ENCODE results near the gene RPL12.

DNA sequence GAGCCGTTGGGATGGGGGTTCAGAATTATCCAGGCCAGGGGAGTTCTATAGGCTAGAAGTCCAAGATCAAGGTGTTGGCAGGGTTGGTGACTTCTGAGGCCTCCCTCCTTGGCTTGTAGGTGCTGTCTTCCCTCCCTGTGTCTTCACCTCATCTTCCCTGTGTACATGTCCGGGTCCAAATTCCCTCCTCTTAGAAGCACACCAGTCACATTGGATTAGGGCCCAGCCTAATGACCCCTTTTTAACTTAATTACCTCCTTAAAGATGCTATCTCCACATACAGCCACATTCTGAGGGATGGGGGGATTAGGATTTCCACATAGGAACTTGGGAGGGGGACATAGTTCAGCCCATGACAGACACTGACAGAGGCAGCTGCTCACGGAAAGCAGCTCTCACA, 12.2 kb upstream of the RPL12 start:
- no peak for TF ChIP-seq TAF1 (conservative IDR thresholded peaks at IDR 0.05)
- TF ChIP-seq, protein P1, sequence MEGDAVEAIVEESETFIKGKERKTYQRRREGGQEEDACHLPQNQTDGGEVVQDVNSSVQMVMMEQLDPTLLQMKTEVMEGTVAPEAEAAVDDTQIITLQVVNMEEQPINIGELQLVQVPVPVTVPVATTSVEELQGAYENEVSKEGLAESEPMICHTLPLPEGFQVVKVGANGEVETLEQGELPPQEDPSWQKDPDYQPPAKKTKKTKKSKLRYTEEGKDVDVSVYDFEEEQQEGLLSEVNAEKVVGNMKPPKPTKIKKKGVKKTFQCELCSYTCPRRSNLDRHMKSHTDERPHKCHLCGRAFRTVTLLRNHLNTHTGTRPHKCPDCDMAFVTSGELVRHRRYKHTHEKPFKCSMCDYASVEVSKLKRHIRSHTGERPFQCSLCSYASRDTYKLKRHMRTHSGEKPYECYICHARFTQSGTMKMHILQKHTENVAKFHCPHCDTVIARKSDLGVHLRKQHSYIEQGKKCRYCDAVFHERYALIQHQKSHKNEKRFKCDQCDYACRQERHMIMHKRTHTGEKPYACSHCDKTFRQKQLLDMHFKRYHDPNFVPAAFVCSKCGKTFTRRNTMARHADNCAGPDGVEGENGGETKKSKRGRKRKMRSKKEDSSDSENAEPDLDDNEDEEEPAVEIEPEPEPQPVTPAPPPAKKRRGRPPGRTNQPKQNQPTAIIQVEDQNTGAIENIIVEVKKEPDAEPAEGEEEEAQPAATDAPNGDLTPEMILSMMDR (IDR thresholded peaks at IDR 0.05; ENCODE audit: low read depth, low read length, missing input control): no peak
